Measurements from ENCODE around the gene MTM1. TPM values are rescaled to one million over a fixed set of nuclear protein-coding genes. Genes with fewer than 3 reads are reported as not detected.

MTM1 gene
- total RNA-seq, 1 donor from 2014 or later, result 11.0 TPM

- Mint-ChIP-seq H3K9me3 (ENCODE audit: unreplicated experiment) (peaks cover 2% of the 10 kb centered on the region), H3K36me3 (ENCODE audit: low read depth, unreplicated experiment) (peaks cover 8% of the 10 kb centered on the region), H3K4me3 (ENCODE audit: unreplicated experiment) (no peak overlapping the region), H3K27me3 (ENCODE audit: low read depth, unreplicated experiment) (no peaks in the 10 kb centered on the region), H3K27ac (ENCODE audit: unreplicated experiment) (no peak overlapping the region), H3K4me1 (ENCODE audit: low read depth, unreplicated experiment) (no peaks in the 10 kb centered on the region)
- H3K4me3 ChIP-seq (ENCODE audit: insufficient read depth, low read depth, low read length), result no peak overlapping the region
- H3K9ac ChIP-seq (ENCODE audit: low read length), result no peak overlapping the region
- H3K79me2 ChIP-seq (ENCODE audit: insufficient read depth, low read length), result no peaks in the 10 kb centered on the region
- no peaks in the 10 kb centered on the region for H3K9me3 ChIP-seq (ENCODE audit: insufficient read depth, low read depth, low read length)
- no peak overlapping the region for H3K4me2 ChIP-seq (ENCODE audit: low read length)
- no peaks in the 10 kb centered on the region for H3K4me1 ChIP-seq (ENCODE audit: insufficient read depth, low read length)
- no peak for TF ChIP-seq CTCF (IDR thresholded peaks at IDR 0.05; ENCODE audit: insufficient read depth, low read depth, low read length)
- TF ChIP-seq EZH2 (IDR thresholded peaks at IDR 0.05; ENCODE audit: insufficient read depth, low read length), result no peak
- H3K27me3 ChIP-seq (ENCODE audit: insufficient read depth, low read length), result no peaks in the 10 kb centered on the region
- FAIRE-seq (no peak), DNase-seq (ENCODE audit: low read depth) (no peak)
- no peaks in the 10 kb centered on the region for H3K36me3 ChIP-seq (ENCODE audit: insufficient read depth, low read length)
- H3K27ac ChIP-seq (ENCODE audit: low read depth, low read length), result no peak overlapping the region
- H2AFZ ChIP-seq (ENCODE audit: low read depth, low read length), result no peak overlapping the region
- no peaks in the 10 kb centered on the region for H4K20me1 ChIP-seq (ENCODE audit: insufficient read depth, low read length)
Observed at GRCh38 chrX:150607201-150607600, 38.8 kb downstream of the MTM1 start.

- FAIRE-seq, result no peak
- Mint-ChIP-seq H3K4me1 (ENCODE audit: low read depth, unreplicated experiment) (no peaks in the 10 kb centered on the region), H3K4me3 (ENCODE audit: unreplicated experiment) (no peak overlapping the region), H3K27me3 (ENCODE audit: low read depth, unreplicated experiment) (no peaks in the 10 kb centered on the region), H3K36me3 (ENCODE audit: low read depth, unreplicated experiment) (peaks cover 9% of the 10 kb centered on the region), H3K27ac (ENCODE audit: unreplicated experiment) (no peak overlapping the region), H3K9me3 (ENCODE audit: unreplicated experiment) (peaks cover 2% of the 10 kb centered on the region)
- TF ChIP-seq CTCF (IDR thresholded peaks at IDR 0.05; ENCODE audit: insufficient read depth, low read depth, low read length), result no peak
- TF ChIP-seq EZH2 (IDR thresholded peaks at IDR 0.05; ENCODE audit: insufficient read depth, low read length), result no peak
- H3K27ac ChIP-seq (ENCODE audit: low read depth, low read length), result no peak overlapping the region
- H4K20me1 ChIP-seq (ENCODE audit: insufficient read depth, low read length), result no peaks in the 10 kb centered on the region
- DNase-seq (ENCODE audit: low read depth), result no peak
- no peaks in the 10 kb centered on the region for H3K27me3 ChIP-seq (ENCODE audit: insufficient read depth, low read length)
- H3K36me3 ChIP-seq (ENCODE audit: insufficient read depth, low read length), result peaks cover 3% of the 10 kb centered on the region
- no peak overlapping the region for H3K9ac ChIP-seq (ENCODE audit: low read length)
- H2AFZ ChIP-seq (ENCODE audit: low read depth, low read length), result no peak overlapping the region
- H3K4me2 ChIP-seq (ENCODE audit: low read length), result no peak overlapping the region
- no peaks in the 10 kb centered on the region for H3K79me2 ChIP-seq (ENCODE audit: insufficient read depth, low read length)
- no peaks in the 10 kb centered on the region for H3K4me1 ChIP-seq (ENCODE audit: insufficient read depth, low read length)
- no peaks in the 10 kb centered on the region for H3K9me3 ChIP-seq (ENCODE audit: insufficient read depth, low read depth, low read length)
- no peak overlapping the region for H3K4me3 ChIP-seq (ENCODE audit: insufficient read depth, low read depth, low read length)
Observed at GRCh38 chrX:150610043-150610442, 41.6 kb downstream of the MTM1 start.

- Histone ChIP-seq H3K27me3 (ENCODE audit: insufficient read depth, low read length) (no peaks in the 10 kb centered on the region), H3K36me3 (ENCODE audit: insufficient read depth, low read length) (peaks cover 3% of the 10 kb centered on the region), H3K79me2 (ENCODE audit: insufficient read depth, low read length) (no peaks in the 10 kb centered on the region), H4K20me1 (ENCODE audit: insufficient read depth, low read length) (no peaks in the 10 kb centered on the region), H3K27ac (ENCODE audit: low read depth, low read length) (no peak overlapping the region), H3K4me1 (ENCODE audit: insufficient read depth, low read length) (no peaks in the 10 kb centered on the region), H3K9ac (ENCODE audit: low read length) (no peak overlapping the region), H2AFZ (ENCODE audit: low read depth, low read length) (no peak overlapping the region), H3K4me3 (ENCODE audit: insufficient read depth, low read depth, low read length) (no peak overlapping the region), H3K4me2 (ENCODE audit: low read length) (no peak overlapping the region), H3K9me3 (ENCODE audit: insufficient read depth, low read depth, low read length) (no peaks in the 10 kb centered on the region)
- DNase-seq (ENCODE audit: low read depth) (no peak), FAIRE-seq (no peak)
- Mint-ChIP-seq H3K36me3 (ENCODE audit: low read depth, unreplicated experiment) (peaks cover 9% of the 10 kb centered on the region), H3K9me3 (ENCODE audit: unreplicated experiment) (peaks cover 2% of the 10 kb centered on the region), H3K27ac (ENCODE audit: unreplicated experiment) (no peak overlapping the region), H3K27me3 (ENCODE audit: low read depth, unreplicated experiment) (no peaks in the 10 kb centered on the region), H3K4me3 (ENCODE audit: unreplicated experiment) (no peak overlapping the region), H3K4me1 (ENCODE audit: low read depth, unreplicated experiment) (no peaks in the 10 kb centered on the region)
- no peak for TF ChIP-seq CTCF (IDR thresholded peaks at IDR 0.05; ENCODE audit: insufficient read depth, low read depth, low read length)
- TF ChIP-seq EZH2 (IDR thresholded peaks at IDR 0.05; ENCODE audit: insufficient read depth, low read length), result no peak
Observed at GRCh38 chrX:150610446-150610845, 42.0 kb downstream of the MTM1 start.
